Neural progenitor cell (in vitro differentiated cells): ENCODE results near the gene CHIA. TPM values are rescaled to one million over a fixed set of nuclear protein-coding genes. Genes with fewer than 3 reads are reported as not detected.
A peak's percentile ranks its signal among the peaks of the same experiment; 100 is the strongest.

Experiments
- DNase-seq: peaks from one replicate; pipeline ENCODE4 v3.0.0-alpha.2; 2016; ENCODE audit warnings: low spot score
- H2AFZ ChIP-seq: fragments of 200-600 bp; sonication (generic); replicated peaks from 2 replicates; pipeline ENCODE4 v1.6.1; 2016; ENCODE audit warnings: antibody characterized with exemption
- H3F3A ChIP-seq: fragments of 200-600 bp; sonication (generic); 2 replicates; pipeline ENCODE4 v1.6.1; 2016; ENCODE audit warnings: antibody characterized with exemption, low read depth
- H3K27ac ChIP-seq: fragments of 200-600 bp; sonication (generic); 2 replicates; pipeline ENCODE4 v1.5.1; 2016; ENCODE audit warnings: mild to moderate bottlenecking
- H3K27me3 ChIP-seq: fragments of 200-600 bp; sonication (generic); 2 replicates; pipeline ENCODE4 v1.6.1; 2016; ENCODE audit warnings: mild to moderate bottlenecking, moderate library complexity
- H3K36me3 ChIP-seq: fragments of 200-600 bp; sonication (generic); 2 replicates; pipeline ENCODE4 v1.5.1; 2016
- H3K4me1 ChIP-seq: fragments of 200-600 bp; sonication (generic); 2 replicates; pipeline ENCODE4 v1.6.1; 2016; ENCODE audit warnings: mixed run types
- H3K4me2 ChIP-seq: fragments of 200-600 bp; sonication (generic); 2 replicates; pipeline ENCODE4 v1.6.1; 2016
- H3K4me3 ChIP-seq: fragments of 200-600 bp; sonication (generic); 2 replicates; pipeline ENCODE4 v1.5.1; 2016
- H3K79me2 ChIP-seq: fragments of 200-600 bp; sonication (generic); 2 replicates; pipeline ENCODE4 v1.6.1; 2016; ENCODE audit warnings: low read depth
- H3K9ac ChIP-seq: fragments of 200-600 bp; sonication (generic); 2 replicates; pipeline ENCODE4 v1.6.1; 2016
- H3K9me3 ChIP-seq: fragments of 200-600 bp; sonication (generic); 2 replicates; pipeline ENCODE4 v1.5.1; 2016; ENCODE audit warnings: low read depth
- H4K20me1 ChIP-seq: fragments of 200-600 bp; sonication (generic); 2 replicates; pipeline ENCODE4 v1.6.1; 2016; ENCODE audit warnings: low read depth
- H3K27ac Mint-ChIP-seq: 3 replicates; pipeline ENCODE4 v1.8.0; 2021; ENCODE audit warnings: mixed read lengths
- H3K27me3 Mint-ChIP-seq: 2 replicates; pipeline ENCODE4 v1.8.0; 2022; ENCODE audit warnings: low read depth, mild to moderate bottlenecking, inconsistent platforms, moderate library complexity, mixed read lengths; ENCODE audit not compliant: insufficient read depth
- H3K36me3 Mint-ChIP-seq: 3 replicates; pipeline ENCODE4 v1.8.0; 2021; ENCODE audit warnings: mixed read lengths
- H3K4me1 Mint-ChIP-seq: 3 replicates; pipeline ENCODE4 v1.8.0; 2021; ENCODE audit warnings: mixed read lengths
- H3K4me3 Mint-ChIP-seq: 3 replicates; pipeline ENCODE4 v1.8.0; 2021; ENCODE audit warnings: mild to moderate bottlenecking, moderate library complexity, mixed read lengths
- H3K9me3 Mint-ChIP-seq: 3 replicates; pipeline ENCODE4 v1.8.0; 2020; ENCODE audit warnings: mixed read lengths
- CTCF ChIP-seq: fragments of 200-600 bp; sonication (generic); IDR thresholded peaks from 2 replicates; pipeline ENCODE4 v1.5.1; 2017; ENCODE audit warnings: antibody characterized with exemption, mild to moderate bottlenecking
- EZH2 ChIP-seq: fragments of 200-600 bp; sonication (generic); IDR thresholded peaks from 2 replicates; pipeline ENCODE4 v1.6.1; 2017; ENCODE audit warnings: antibody characterized with exemption, mild to moderate bottlenecking, moderate library complexity
- EZH2phosphoT487 ChIP-seq: fragments of 200-600 bp; sonication (generic); IDR thresholded peaks from 2 replicates; pipeline ENCODE4 v1.6.1; 2017; ENCODE audit warnings: antibody characterized with exemption
- total RNA-seq: library from RNA; depleted of rRNA; stranded (reverse); fragments of >200 nt; gene quantifications from 2 replicates; pipeline ENCODE4 v1.2.3, GENCODE V29; 2015; ENCODE audit warnings: low replicate concordance

Gene CHIA
- total RNA-seq, 1 donor from 2014 or later = not detected

GRCh38 chr1:111247125-111247838, 43.4 kb upstream of the CHIA start:
- Histone ChIP-seq H3K4me3 (no peak overlapping the region), H3F3A (no peaks in the 10 kb centered on the region), H4K20me1 (no peaks in the 10 kb centered on the region), H2AFZ (no peak overlapping the region), H3K4me1 (peaks cover 10% of the 10 kb centered on the region), H3K27ac (no peak overlapping the region), H3K9me3 (no peaks in the 10 kb centered on the region), H3K79me2 (no peaks in the 10 kb centered on the region), H3K36me3 (no peaks in the 10 kb centered on the region), H3K4me2 (no peak overlapping the region), H3K9ac (no peak overlapping the region), H3K27me3 (no peaks in the 10 kb centered on the region)
- Mint-ChIP-seq H3K27ac (no peak overlapping the region), H3K4me1 (peaks cover 3% of the 10 kb centered on the region), H3K27me3 (peaks cover 3% of the 10 kb centered on the region), H3K4me3 (no peak overlapping the region), H3K9me3 (no peaks in the 10 kb centered on the region), H3K36me3 (no peaks in the 10 kb centered on the region)
- no peak for DNase-seq
- TF ChIP-seq EZH2phosphoT487 (no peak), EZH2 (no peak), CTCF (no peak)

- TF ChIP-seq EZH2phosphoT487 (no peak), EZH2 (no peak), CTCF (no peak)
- no peak overlapping the region for H3K27ac Mint-ChIP-seq
Observed at GRCh38 chr1:111249960-111250359, 40.7 kb upstream of the CHIA start.

GRCh38 chr1:111251570-111251969, 39.1 kb upstream of the CHIA start:
- no peaks in the 10 kb centered on the region for H3K36me3 ChIP-seq
- H3K9me3 Mint-ChIP-seq = no peaks in the 10 kb centered on the region
- H3K27me3 ChIP-seq = no peaks in the 10 kb centered on the region
- no peak for DNase-seq
- H3K4me3 ChIP-seq = no peak overlapping the region
- no peaks in the 10 kb centered on the region for H3K9me3 ChIP-seq
- H3K27ac Mint-ChIP-seq = no peak overlapping the region
- no peaks in the 10 kb centered on the region for H4K20me1 ChIP-seq
- TF ChIP-seq EZH2 = no peak
- TF ChIP-seq CTCF = no peak
- no peak for TF ChIP-seq EZH2phosphoT487
- H3K4me3 Mint-ChIP-seq = no peak overlapping the region
- no peak overlapping the region for H2AFZ ChIP-seq
- H3F3A ChIP-seq = no peaks in the 10 kb centered on the region
- H3K9ac ChIP-seq = no peak overlapping the region
- peaks cover 10% of the 10 kb centered on the region for H3K4me1 ChIP-seq
- H3K36me3 Mint-ChIP-seq = no peaks in the 10 kb centered on the region
- peaks cover 3% of the 10 kb centered on the region for H3K27me3 Mint-ChIP-seq
- no peak overlapping the region for H3K27ac ChIP-seq
- no peaks in the 10 kb centered on the region for H3K79me2 ChIP-seq
- H3K4me1 Mint-ChIP-seq = peaks cover 3% of the 10 kb centered on the region
- H3K4me2 ChIP-seq = no peak overlapping the region

More at GRCh38 chr1:111249960-111250359, 40.7 kb upstream of the CHIA start:
- Histone ChIP-seq H3K4me2 (peak overlapping the region; percentile 52), H3K27me3 (no peaks in the 10 kb centered on the region), H4K20me1 (no peaks in the 10 kb centered on the region), H3K79me2 (no peaks in the 10 kb centered on the region), H2AFZ (peak overlapping the region; percentile 87), H3K27ac (no peak overlapping the region), H3K4me3 (no peak overlapping the region), H3K36me3 (no peaks in the 10 kb centered on the region), H3F3A (no peaks in the 10 kb centered on the region), H3K9me3 (no peaks in the 10 kb centered on the region), H3K4me1 (peaks cover 10% of the 10 kb centered on the region), H3K9ac (no peak overlapping the region)
- peak; percentile 45 for DNase-seq
- peaks cover 3% of the 10 kb centered on the region for H3K4me1 Mint-ChIP-seq
- H3K27me3 Mint-ChIP-seq = peaks cover 3% of the 10 kb centered on the region
- H3K36me3 Mint-ChIP-seq = no peaks in the 10 kb centered on the region
- H3K4me3 Mint-ChIP-seq = no peak overlapping the region
- H3K9me3 Mint-ChIP-seq = no peaks in the 10 kb centered on the region
